Tibial nerve (tissue), 4 donors: ENCODE results near the gene PGBD5. TPM values are rescaled to one million over a fixed set of nuclear protein-coding genes. Genes with fewer than 3 reads are reported as not detected.
"Not testable (repeated sequence)": the region's sequence is repeated elsewhere in the genome, so short reads cannot be mapped to it uniquely, and the experiment has no call there.

Experiments
- DNase-seq, 2 donors: peaks; one replicate each; pipeline ENCODE4 v3.0.0-alpha.2; 2019; ENCODE audit warnings: low spot score in 2 of 2
- H3K27ac ChIP-seq, 4 donors: fragments of 200-600 bp; sonication (generic) in 3 of 4; one replicate each; pipeline ENCODE4 v1.5.1; 2017 to 2019; ENCODE audit warnings: mild to moderate bottlenecking in 1 of 4
- H3K27me3 ChIP-seq, 2 donors: fragments of 200-600 bp; sonication (generic) in 1 of 2; one replicate each; pipeline versions ENCODE4 v1.5.1 to v1.6.0; 2017 to 2019
- H3K36me3 ChIP-seq, 3 donors: fragments of 200-600 bp; sonication (generic); one replicate each; pipeline ENCODE4 v1.5.1; 2018 to 2019
- H3K4me1 ChIP-seq, 4 donors: fragments of 200-600 bp; sonication (generic) in 3 of 4; one replicate each; pipeline ENCODE4 v1.5.1; 2017 to 2019
- H3K4me3 ChIP-seq, 4 donors: fragments of 200-600 bp; sonication (generic) in 3 of 4; one replicate each; pipeline ENCODE4 v1.5.1; 2017 to 2019; ENCODE audit warnings: mild to moderate bottlenecking in 1 of 4, moderate library complexity in 1 of 4
- H3K9me3 ChIP-seq, 4 donors: fragments of 200-600 bp; sonication (generic) in 3 of 4; one replicate each; pipeline ENCODE4 v1.5.1; 2017 to 2019
- CTCF ChIP-seq, 5 experiments: fragments of 200-600 bp in 3 of 5; fragments of 450-650 bp in 2 of 5; sonication (generic) in 3 of 5; IDR thresholded peaks; one replicate each; pipeline ENCODE4 v1.5.1; 2016 to 2019; ENCODE audit warnings: antibody characterized with exemption in 5 of 5, mild to moderate bottlenecking in 3 of 5, moderate library complexity in 2 of 5
- EP300 ChIP-seq, 2 donors: sonication (generic); formaldehyde crosslinking; IDR thresholded peaks; one replicate each; pipeline ENCODE4 v1.6.1; 2017; ENCODE audit warnings: antibody characterized with exemption in 2 of 2, mild to moderate bottlenecking in 1 of 2
- POLR2A ChIP-seq, 2 donors: fragments of 450-650 bp; IDR thresholded peaks; one replicate each; pipeline ENCODE4 v1.6.1; 2017; ENCODE audit warnings: antibody characterized with exemption in 2 of 2, mild to moderate bottlenecking in 2 of 2, moderate library complexity in 2 of 2
- WGBS, 2 donors: methylation state at CpG; one replicate each; pipeline ENCODE4 v1.1.5; 2018; 5-methylcytosine and 5-hydroxymethylcytosine counted together
- total RNA-seq, 4 donors: library from RNA; depleted of rRNA; stranded (reverse); fragments of >200 nt; gene quantifications; one replicate each; pipeline ENCODE4 v1.1.0, GENCODE V29; 2016

The PGBD5 gene
- total RNA-seq, 4 donors from 2014 or later: 1.4 to 5.1 (median 2.2) TPM

DNA sequence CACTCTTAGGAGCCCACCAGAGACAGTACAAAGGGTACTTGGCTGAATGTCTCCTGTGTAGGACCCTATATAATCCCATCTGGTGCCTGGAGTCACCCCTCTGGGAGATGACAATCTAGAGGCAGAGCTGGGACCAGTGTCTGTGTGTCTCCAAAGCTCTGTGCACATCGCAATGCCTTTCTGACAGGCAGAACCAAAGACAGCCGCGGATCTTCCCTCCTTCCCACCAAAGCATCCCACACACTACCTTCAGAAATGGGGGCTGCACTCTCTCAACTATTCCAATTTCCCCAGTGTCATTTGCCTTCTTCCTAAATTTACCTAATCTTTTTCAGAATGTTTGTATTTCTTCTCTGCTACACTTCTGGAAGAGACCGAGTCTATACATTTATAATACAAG is 12.0 kb downstream of the PGBD5 start:
- no peak overlapping the region for H3K4me3 ChIP-seq
- no peaks in the 10 kb centered on the region for H3K27me3 ChIP-seq
- H3K27ac ChIP-seq: no peak overlapping the region
- 93 to 94% methylated on average over 4 of the region's 4 CpGs for WGBS, 2 donors
- H3K4me1 ChIP-seq: no peaks in the 10 kb centered on the region
- H3K9me3 ChIP-seq: no peaks in the 10 kb centered on the region
- no peaks in the 10 kb centered on the region for H3K36me3 ChIP-seq
- TF ChIP-seq CTCF (IDR thresholded peaks at IDR 0.05): no peak
- no peak for DNase-seq

DNA sequence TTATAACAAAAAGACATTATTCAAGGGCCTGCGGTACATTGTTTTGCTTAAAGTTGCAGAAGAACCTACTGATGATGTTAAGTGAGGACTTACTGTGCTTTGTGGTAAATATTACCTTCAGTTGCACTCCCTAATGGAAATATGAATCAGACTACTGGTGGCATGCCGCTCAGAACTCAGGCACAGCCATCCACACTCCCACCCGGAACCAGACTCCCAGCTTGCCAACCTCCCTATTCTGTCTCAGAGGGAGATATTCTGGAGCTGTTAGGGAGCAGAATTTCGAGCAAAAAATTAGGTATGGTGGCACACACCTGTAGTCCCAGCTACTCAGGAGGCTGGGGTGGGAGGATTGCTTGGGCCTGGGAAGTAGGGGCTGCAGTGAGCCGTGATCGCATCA is 13.1 kb downstream of the PGBD5 start:
- TF ChIP-seq CTCF (IDR thresholded peaks at IDR 0.05) (no peak), POLR2A (IDR thresholded peaks at IDR 0.05) (no peak), EP300 (IDR thresholded peaks at IDR 0.05) (no peak)
- H3K9me3 ChIP-seq: no peaks in the 10 kb centered on the region
- H3K27ac ChIP-seq: no peak overlapping the region
- WGBS, 2 donors: 87% methylated on average over 6 of the region's 6 CpGs
- no peaks in the 10 kb centered on the region for H3K27me3 ChIP-seq
- H3K36me3 ChIP-seq: no peaks in the 10 kb centered on the region
- no peak for DNase-seq
- H3K4me3 ChIP-seq: no peak overlapping the region
- H3K4me1 ChIP-seq: no peaks in the 10 kb centered on the region

DNA sequence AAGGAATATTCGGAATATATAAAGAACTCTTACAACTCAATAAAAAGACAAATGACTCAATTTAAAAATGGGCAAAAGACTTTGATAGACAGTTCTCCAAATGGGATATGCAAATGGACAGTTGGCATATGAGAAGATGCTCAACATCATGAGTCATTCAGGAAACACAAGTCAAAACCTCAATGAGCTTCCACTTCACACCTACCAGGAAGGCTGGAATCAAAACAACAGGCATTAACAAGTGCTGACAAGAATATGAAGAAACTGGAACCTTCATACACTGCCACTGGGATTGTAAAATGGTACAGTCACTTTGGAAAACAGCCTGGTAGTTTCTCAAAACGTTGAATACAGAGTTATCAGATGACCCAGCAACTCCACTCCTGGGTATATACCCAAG is 17.2 kb downstream of the PGBD5 start:
- no peaks in the 10 kb centered on the region for H3K9me3 ChIP-seq
- WGBS, 2 donors: 79 to 83% methylated on average over 2 of the region's 2 CpGs
- no peak for TF ChIP-seq EP300 (IDR thresholded peaks at IDR 0.05)
- TF ChIP-seq POLR2A (IDR thresholded peaks at IDR 0.05): no peak
- no peak for TF ChIP-seq CTCF (IDR thresholded peaks at IDR 0.05)
- no peaks in the 10 kb centered on the region for H3K4me1 ChIP-seq
- DNase-seq: no peak
- H3K27ac ChIP-seq: no peak overlapping the region
- no peaks in the 10 kb centered on the region for H3K27me3 ChIP-seq
- H3K4me3 ChIP-seq: no peak overlapping the region
- no peaks in the 10 kb centered on the region for H3K36me3 ChIP-seq

DNA sequence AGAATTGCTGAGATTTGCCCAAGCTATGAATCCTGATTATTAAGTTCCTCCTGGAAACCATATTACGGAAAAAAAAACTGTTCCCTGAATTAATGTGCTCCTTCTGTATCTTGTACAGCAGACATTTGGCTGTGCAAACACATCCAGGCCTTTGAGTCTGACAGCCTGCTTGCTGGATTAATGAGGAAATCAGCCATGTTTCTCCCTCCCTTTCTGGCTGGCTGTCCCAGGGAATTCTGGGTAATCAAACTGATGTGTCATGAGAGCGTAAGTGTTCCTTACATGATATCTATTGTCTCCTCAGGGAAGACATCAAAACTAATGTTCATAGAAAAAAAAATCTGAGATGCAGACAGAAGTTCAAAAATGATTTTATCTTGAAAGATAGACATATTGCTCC is 18.8 kb downstream of the PGBD5 start:
- H3K4me3 ChIP-seq: no peak overlapping the region
- no peaks in the 10 kb centered on the region for H3K9me3 ChIP-seq
- no peak overlapping the region for H3K27ac ChIP-seq
- H3K4me1 ChIP-seq: no peaks in the 10 kb centered on the region
- no peaks in the 10 kb centered on the region for H3K27me3 ChIP-seq
- TF ChIP-seq CTCF (IDR thresholded peaks at IDR 0.05) (no peak), EP300 (IDR thresholded peaks at IDR 0.05) (no peak), POLR2A (IDR thresholded peaks at IDR 0.05) (no peak)
- 79 to 95% methylated on average over 2 of the region's 2 CpGs for WGBS, 2 donors
- no peak for DNase-seq
- H3K36me3 ChIP-seq: no peaks in the 10 kb centered on the region

DNA sequence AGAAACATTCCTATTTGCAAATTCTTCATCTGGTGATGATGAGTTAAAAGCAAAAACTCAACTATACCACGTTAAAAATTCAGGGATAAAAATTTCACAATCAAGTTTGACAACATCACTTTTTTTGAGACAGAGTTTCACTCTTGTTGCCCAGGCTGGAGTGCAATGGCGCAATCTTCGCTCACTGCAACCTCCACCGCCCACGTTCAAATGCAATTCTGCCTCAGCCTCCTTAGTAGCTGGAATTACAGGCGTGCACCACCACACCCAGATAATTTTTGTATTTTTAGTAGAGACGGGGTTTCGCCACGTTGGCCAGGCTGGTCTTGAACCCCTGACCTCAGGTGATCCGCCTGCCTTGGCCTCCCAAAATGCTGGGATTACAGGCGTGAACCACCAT is 19.4 kb downstream of the PGBD5 start:
- H3K36me3 ChIP-seq, H3K4me3 ChIP-seq, DNase-seq, H3K27me3 ChIP-seq, H3K4me1 ChIP-seq, H3K9me3 ChIP-seq, H3K27ac ChIP-seq: not testable (repeated sequence)
- whole genome bisulfite sequencing, 2 donors: 92% methylated on average over 11 of the region's 11 CpGs

GRCh38 chr1:230403442-230403841 is 22.7 kb downstream of the PGBD5 start:
- TF ChIP-seq EP300 (IDR thresholded peaks at IDR 0.05): no peak
- no peak for TF ChIP-seq CTCF (IDR thresholded peaks at IDR 0.05)
- TF ChIP-seq POLR2A (IDR thresholded peaks at IDR 0.05): no peak

More at GRCh38 chr1:230403442-230403841, 22.7 kb downstream of the PGBD5 start:
- no peak overlapping the region for H3K4me3 ChIP-seq
- WGBS, 2 donors: 88 to 93% methylated on average over 7 of the region's 7 CpGs
- H3K36me3 ChIP-seq: no peaks in the 10 kb centered on the region
- H3K27me3 ChIP-seq: no peaks in the 10 kb centered on the region
- H3K27ac ChIP-seq: no peak overlapping the region
- no peaks in the 10 kb centered on the region for H3K4me1 ChIP-seq
- DNase-seq: no peak
- H3K9me3 ChIP-seq: no peaks in the 10 kb centered on the region
